Neural cell (in vitro differentiated cells): ENCODE measurements around the gene PPAN. TPM values are rescaled to one million over a fixed set of nuclear protein-coding genes. Genes with fewer than 3 reads are reported as not detected.

Experiments
- H2AFZ ChIP-seq: fragments of 200-600, 300-800 bp; sonication (generic), shearing (Covaris generic); 2 replicates; pipeline ENCODE4 v1.6.0; 2014; ENCODE audit warnings: low read depth, mild to moderate bottlenecking, antibody characterized with exemption, low read length, moderate library complexity
- H3F3A ChIP-seq: fragments of 200-600 bp; shearing (Covaris generic); 2 replicates; pipeline ENCODE4 v1.6.1; 2016; ENCODE audit warnings: mild to moderate bottlenecking, moderate library complexity, mixed read lengths, antibody characterized with exemption, low read length; ENCODE audit not compliant: insufficient read depth, poor library complexity, severe bottlenecking
- H3K27ac ChIP-seq: fragments of 200-600, 300-800 bp; sonication (generic), shearing (Covaris generic); 2 replicates; pipeline ENCODE4 v1.5.1; 2014; ENCODE audit warnings: mild to moderate bottlenecking, low read length, moderate library complexity
- H3K27me3 ChIP-seq: fragments of 300-800, 200-600 bp; sonication (generic), shearing (Covaris generic); 2 replicates; pipeline ENCODE4 v1.6.0; 2014; ENCODE audit warnings: mild to moderate bottlenecking, low read depth, low read length, moderate library complexity; ENCODE audit not compliant: insufficient read depth
- H3K36me3 ChIP-seq: fragments of 300-800, 200-600 bp; sonication (generic), shearing (Covaris generic); 2 replicates; pipeline ENCODE4 v1.5.1; 2014; ENCODE audit warnings: mild to moderate bottlenecking, antibody characterized with exemption, low read length, moderate library complexity; ENCODE audit not compliant: insufficient read depth
- H3K4me2 ChIP-seq: fragments of 300-800, 200-600 bp; sonication (generic), shearing (Covaris generic); 2 replicates; pipeline ENCODE4 v1.6.0; 2014; ENCODE audit warnings: mild to moderate bottlenecking, low read length
- H3K4me3 ChIP-seq: fragments of 300-800, 200-600 bp; sonication (generic), shearing (Covaris generic); 2 replicates; pipeline ENCODE4 v1.5.1; 2014; ENCODE audit warnings: mild to moderate bottlenecking, low read length, moderate library complexity
- H3K79me2 ChIP-seq: fragments of 200-600 bp; shearing (Covaris generic); replicated peaks from 2 replicates; pipeline ENCODE4 v1.6.0; 2014; ENCODE audit warnings: mild to moderate bottlenecking, low read length, moderate library complexity; ENCODE audit not compliant: insufficient read depth
- H3K9ac ChIP-seq: fragments of 300-800, 200-600 bp; sonication (generic), shearing (Covaris generic); 2 replicates; pipeline ENCODE4 v1.6.1; 2016; ENCODE audit warnings: mild to moderate bottlenecking, low read length, mixed read lengths
- H3K9me2 ChIP-seq: fragments of 200-600 bp; shearing (Covaris generic); 2 replicates; pipeline ENCODE4 v1.6.1; 2016; ENCODE audit warnings: mild to moderate bottlenecking, low read length, mixed read lengths; ENCODE audit not compliant: insufficient read depth
- H3K9me3 ChIP-seq: fragments of 200-600, 300-800 bp; sonication (generic), shearing (Covaris generic); 2 replicates; pipeline ENCODE4 v1.6.1; 2016; ENCODE audit warnings: mild to moderate bottlenecking, mixed run types, low read length, moderate library complexity, mixed read lengths
- H4K20me1 ChIP-seq: fragments of 200-600 bp; shearing (Covaris generic); 2 replicates; pipeline ENCODE4 v1.6.1; 2016; ENCODE audit warnings: mild to moderate bottlenecking, mixed run types; ENCODE audit not compliant: insufficient read depth
- EP300 ChIP-seq: fragments of 450-650 bp; conservative IDR thresholded peaks from 2 replicates; pipeline ENCODE4 v1.6.1; 2014; ENCODE audit warnings: antibody characterized with exemption, mild to moderate bottlenecking, moderate library complexity; ENCODE audit not compliant: poor library complexity, severe bottlenecking
- EZH2 ChIP-seq: fragments of 200-600, 300-800 bp; shearing (Covaris generic), sonication (generic); IDR thresholded peaks from 2 replicates; pipeline ENCODE4 v1.6.1; 2014; ENCODE audit warnings: antibody characterized with exemption, low read length, borderline replicate concordance, mild to moderate bottlenecking; ENCODE audit not compliant: insufficient read depth, poor library complexity, severe bottlenecking
- MXI1 ChIP-seq: fragments of 450-650 bp; conservative IDR thresholded peaks from 2 replicates; pipeline ENCODE4 v1.6.1; 2014; ENCODE audit warnings: antibody characterized with exemption, mild to moderate bottlenecking; ENCODE audit not compliant: poor library complexity, severe bottlenecking
- POLR2AphosphoS5 ChIP-seq: IDR thresholded peaks from 2 replicates; pipeline ENCODE4 v1.6.1; 2012
- RAD21 ChIP-seq: fragments of 450-650 bp; conservative IDR thresholded peaks from 2 replicates; pipeline ENCODE4 v1.6.1; 2014; ENCODE audit warnings: antibody characterized with exemption, mild to moderate bottlenecking, moderate library complexity
- SMC3 ChIP-seq: fragments of 450-650 bp; conservative IDR thresholded peaks from 2 replicates; pipeline ENCODE4 v1.6.1; 2014; ENCODE audit warnings: antibody characterized with exemption, mild to moderate bottlenecking, moderate library complexity; ENCODE audit not compliant: poor library complexity
- TAF1 ChIP-seq: IDR thresholded peaks from 2 replicates; pipeline ENCODE4 v1.6.1; 2012; ENCODE audit warnings: low read depth
- polyA plus RNA-seq: library from polyadenylated mRNA; depleted of rRNA; stranded (reverse); fragments of >200 nt; gene quantifications from 2 replicates; pipeline ENCODE4 v1.2.3, GENCODE V29; 2014
- TF ChIP-seq, protein P1 (sequence below): fragments of 450-650 bp; IDR thresholded peaks from 2 replicates; pipeline ENCODE4 v1.5.1; 2014; ENCODE audit warnings: antibody characterized with exemption, mild to moderate bottlenecking, moderate library complexity; ENCODE audit not compliant: poor library complexity, severe bottlenecking
- TF ChIP-seq, protein P2 (sequence below): IDR thresholded peaks from 2 replicates; pipeline ENCODE4 v1.6.1; 2012; ENCODE audit warnings: borderline replicate concordance

The PPAN gene
- polyA plus RNA-seq, 1 donor from 2014 or later, result 13.9 TPM

DNA sequence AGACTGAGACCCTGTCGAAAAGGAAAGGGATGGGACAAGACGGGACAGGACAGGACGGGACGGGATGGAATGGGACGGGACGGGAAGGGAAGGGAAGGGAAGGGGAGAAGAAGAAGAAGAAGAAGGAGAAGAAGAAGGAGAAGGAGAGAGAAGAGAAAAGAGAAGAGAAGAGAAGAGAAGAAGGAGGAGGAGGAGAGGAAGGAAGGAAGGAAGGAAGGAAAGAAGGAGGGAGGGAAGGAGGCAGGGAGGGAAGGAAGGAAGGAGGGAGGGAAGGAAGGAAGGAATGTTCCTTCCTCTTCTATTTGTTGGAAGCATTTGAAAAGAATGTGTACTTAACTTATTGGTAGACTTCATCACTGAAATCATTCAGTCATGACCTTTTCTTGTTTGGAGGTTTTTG, 29.6 kb upstream of the PPAN start:
- H3K4me3 ChIP-seq, result no peak overlapping the region
- TF ChIP-seq POLR2AphosphoS5, result no peak
- TF ChIP-seq TAF1, result no peak
- no peak for TF ChIP-seq EZH2
- TF ChIP-seq SMC3, result no peak
- TF ChIP-seq, protein P1, sequence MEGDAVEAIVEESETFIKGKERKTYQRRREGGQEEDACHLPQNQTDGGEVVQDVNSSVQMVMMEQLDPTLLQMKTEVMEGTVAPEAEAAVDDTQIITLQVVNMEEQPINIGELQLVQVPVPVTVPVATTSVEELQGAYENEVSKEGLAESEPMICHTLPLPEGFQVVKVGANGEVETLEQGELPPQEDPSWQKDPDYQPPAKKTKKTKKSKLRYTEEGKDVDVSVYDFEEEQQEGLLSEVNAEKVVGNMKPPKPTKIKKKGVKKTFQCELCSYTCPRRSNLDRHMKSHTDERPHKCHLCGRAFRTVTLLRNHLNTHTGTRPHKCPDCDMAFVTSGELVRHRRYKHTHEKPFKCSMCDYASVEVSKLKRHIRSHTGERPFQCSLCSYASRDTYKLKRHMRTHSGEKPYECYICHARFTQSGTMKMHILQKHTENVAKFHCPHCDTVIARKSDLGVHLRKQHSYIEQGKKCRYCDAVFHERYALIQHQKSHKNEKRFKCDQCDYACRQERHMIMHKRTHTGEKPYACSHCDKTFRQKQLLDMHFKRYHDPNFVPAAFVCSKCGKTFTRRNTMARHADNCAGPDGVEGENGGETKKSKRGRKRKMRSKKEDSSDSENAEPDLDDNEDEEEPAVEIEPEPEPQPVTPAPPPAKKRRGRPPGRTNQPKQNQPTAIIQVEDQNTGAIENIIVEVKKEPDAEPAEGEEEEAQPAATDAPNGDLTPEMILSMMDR, result no peak
- no peak for TF ChIP-seq MXI1
- TF ChIP-seq EP300, result no peak
- TF ChIP-seq, protein P2, sequence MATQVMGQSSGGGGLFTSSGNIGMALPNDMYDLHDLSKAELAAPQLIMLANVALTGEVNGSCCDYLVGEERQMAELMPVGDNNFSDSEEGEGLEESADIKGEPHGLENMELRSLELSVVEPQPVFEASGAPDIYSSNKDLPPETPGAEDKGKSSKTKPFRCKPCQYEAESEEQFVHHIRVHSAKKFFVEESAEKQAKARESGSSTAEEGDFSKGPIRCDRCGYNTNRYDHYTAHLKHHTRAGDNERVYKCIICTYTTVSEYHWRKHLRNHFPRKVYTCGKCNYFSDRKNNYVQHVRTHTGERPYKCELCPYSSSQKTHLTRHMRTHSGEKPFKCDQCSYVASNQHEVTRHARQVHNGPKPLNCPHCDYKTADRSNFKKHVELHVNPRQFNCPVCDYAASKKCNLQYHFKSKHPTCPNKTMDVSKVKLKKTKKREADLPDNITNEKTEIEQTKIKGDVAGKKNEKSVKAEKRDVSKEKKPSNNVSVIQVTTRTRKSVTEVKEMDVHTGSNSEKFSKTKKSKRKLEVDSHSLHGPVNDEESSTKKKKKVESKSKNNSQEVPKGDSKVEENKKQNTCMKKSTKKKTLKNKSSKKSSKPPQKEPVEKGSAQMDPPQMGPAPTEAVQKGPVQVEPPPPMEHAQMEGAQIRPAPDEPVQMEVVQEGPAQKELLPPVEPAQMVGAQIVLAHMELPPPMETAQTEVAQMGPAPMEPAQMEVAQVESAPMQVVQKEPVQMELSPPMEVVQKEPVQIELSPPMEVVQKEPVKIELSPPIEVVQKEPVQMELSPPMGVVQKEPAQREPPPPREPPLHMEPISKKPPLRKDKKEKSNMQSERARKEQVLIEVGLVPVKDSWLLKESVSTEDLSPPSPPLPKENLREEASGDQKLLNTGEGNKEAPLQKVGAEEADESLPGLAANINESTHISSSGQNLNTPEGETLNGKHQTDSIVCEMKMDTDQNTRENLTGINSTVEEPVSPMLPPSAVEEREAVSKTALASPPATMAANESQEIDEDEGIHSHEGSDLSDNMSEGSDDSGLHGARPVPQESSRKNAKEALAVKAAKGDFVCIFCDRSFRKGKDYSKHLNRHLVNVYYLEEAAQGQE, result no peak
- no peak for TF ChIP-seq RAD21
- H3K27me3 ChIP-seq, result no peaks in the 10 kb centered on the region
- H4K20me1 ChIP-seq, result no peaks in the 10 kb centered on the region
- H3F3A ChIP-seq, result no peaks in the 10 kb centered on the region
- no peak overlapping the region for H2AFZ ChIP-seq
- H3K27ac ChIP-seq, result no peak overlapping the region
- no peak overlapping the region for H3K9ac ChIP-seq
- H3K9me2 ChIP-seq, result no peaks in the 10 kb centered on the region
- H3K9me3 ChIP-seq, result no peaks in the 10 kb centered on the region
- no peaks in the 10 kb centered on the region for H3K36me3 ChIP-seq
- H3K79me2 ChIP-seq, result no peaks in the 10 kb centered on the region
- no peak overlapping the region for H3K4me2 ChIP-seq

DNA sequence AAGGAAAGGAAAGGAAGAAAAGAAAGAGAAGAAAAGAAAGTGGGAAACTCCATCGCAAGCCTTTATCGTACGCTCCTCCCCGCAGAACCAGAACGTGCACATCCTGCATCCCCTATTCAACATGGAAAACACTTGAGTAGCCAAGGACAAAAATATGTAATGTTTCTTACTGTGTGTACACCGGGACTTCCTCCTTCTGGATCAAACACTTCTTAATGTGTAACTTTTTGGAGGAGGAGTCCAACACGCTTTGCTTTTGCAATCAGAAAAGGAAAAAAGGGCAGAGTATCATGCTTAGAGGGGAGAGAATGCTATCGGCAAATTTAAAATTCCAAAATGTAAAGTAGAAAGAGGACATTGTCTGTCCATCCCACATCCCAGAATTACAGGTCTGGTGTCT, 27.8 kb upstream of the PPAN start:
- no peak overlapping the region for H3K4me3 ChIP-seq
- no peak overlapping the region for H3K9ac ChIP-seq
- no peak overlapping the region for H3K27ac ChIP-seq
- H4K20me1 ChIP-seq, result no peaks in the 10 kb centered on the region
- TF ChIP-seq, protein P1, result no peak
- TF ChIP-seq TAF1 (no peak), SMC3 (no peak), EZH2 (no peak), EP300 (no peak), MXI1 (no peak), RAD21 (no peak), POLR2AphosphoS5 (no peak)
- TF ChIP-seq, protein P2, result no peak
- H3F3A ChIP-seq, result no peaks in the 10 kb centered on the region
- no peak overlapping the region for H3K4me2 ChIP-seq
- H3K79me2 ChIP-seq, result no peaks in the 10 kb centered on the region
- H3K9me2 ChIP-seq, result no peaks in the 10 kb centered on the region
- no peaks in the 10 kb centered on the region for H3K27me3 ChIP-seq
- H3K36me3 ChIP-seq, result no peaks in the 10 kb centered on the region
- H2AFZ ChIP-seq, result no peak overlapping the region
- no peaks in the 10 kb centered on the region for H3K9me3 ChIP-seq
